Psoas muscle (tissue), 8 donors: ENCODE data around the gene SEMA3C. TPM values are rescaled to one million over a fixed set of nuclear protein-coding genes. Genes with fewer than 3 reads are reported as not detected.

ENCODE experiments used
- ATAC-seq, 4 donors: fragments of 200-7000 bp; cut with Tn5 transposase; one replicate each; pipeline ENCODE4 v1.9.1; 2020; ENCODE audit warnings: moderate library complexity in 3 of 4, mild to moderate bottlenecking in 2 of 4
- DNase-seq, 2 donors: peaks; one replicate each; pipeline ENCODE4 v3.0.0-alpha.2; 2020
- H3K27ac ChIP-seq: fragments of 200-600 bp; one replicate; pipeline ENCODE4 v1.8.0; 2022
- H3K27me3 ChIP-seq, 3 donors: fragments of 200-600 bp in 1 of 3; one replicate each; pipeline versions ENCODE4 v1.6.1 to v1.8.0; 2013 to 2022; ENCODE audit warnings: low read length in 2 of 3, mild to moderate bottlenecking in 2 of 3, moderate library complexity in 1 of 3; ENCODE audit not compliant: insufficient read depth in 3 of 3
- H3K36me3 ChIP-seq, 2 donors: fragments of 200-600 bp in 1 of 2; one replicate each; pipeline versions ENCODE4 v1.6.1 to v1.8.0; 2013 to 2022; ENCODE audit warnings: low read depth in 1 of 2, mild to moderate bottlenecking in 1 of 2, moderate library complexity in 1 of 2; ENCODE audit not compliant: insufficient read depth in 1 of 2
- H3K4me1 ChIP-seq: fragments of 200-600 bp; one replicate; pipeline ENCODE4 v1.8.0; 2022
- H3K4me3 ChIP-seq: fragments of 200-600 bp; one replicate; pipeline ENCODE4 v1.8.0; 2022; ENCODE audit warnings: mild to moderate bottlenecking
- H3K9me3 ChIP-seq: fragments of 200-600 bp; one replicate; pipeline ENCODE4 v1.8.0; 2022
- CTCF ChIP-seq: fragments of 200-600 bp; IDR thresholded peaks from one replicate; pipeline ENCODE4 v1.8.0; 2022; ENCODE audit warnings: antibody characterized with exemption
- WGBS, 3 donors: extraction: QIAGEN DNeasy Blood & Tissue Kit; methylation state at CpG; one replicate each; pipeline versions ENCODE4 v1.1.6 to v1.1.7; 2013; 5-methylcytosine and 5-hydroxymethylcytosine counted together
- intact Hi-C, 2 donors: fragments of 100-400 bp; cut with DNase I; formaldehyde crosslinking; loops; one replicate each; pipeline versions ENCODE4 v1.11.0 to v1.14.2; 2022
- polyA plus RNA-seq, 3 donors: library from polyadenylated mRNA; stranded (reverse); fragments of 200-250 nt; gene quantifications; one replicate each; pipeline ENCODE4 v1.2.3, GENCODE V29; 2013
- total RNA-seq, 4 donors: library from RNA; stranded (reverse); fragmentation: NEBNext Ultra II Directional in 2 of 4; extraction: Animal tissue kit (Norgen Biotek cat#: 25700) in 2 of 4; gene quantifications; one replicate each; pipeline versions ENCODE4 v1.2.1 to v1.2.4, GENCODE V29; 2021 to 2023
- donor health status: healthy with polysubstance abuse.
- donor health status: DM: no; HTN: no; CAD: no; lungs with moderate emphysema.
- donor health status: Bipolar disorder and iron deficiency.
- donor health status: healthy.
- donor health status: DM: yes; HTN: yes; CAD: no.
- donor health status: DM: no; HTN: no; CAD: no.
- donor health status: DM: no; HTN: no; CAD: no.
- donor health status: DM: yes; HTN: yes; CAD: no.

SEMA3C gene
- total and polyA plus RNA-seq, 7 donors: 6.6 to 63.1 (median 18.3) TPM

- Histone ChIP-seq H3K4me1 (peaks cover 24% of the 10 kb centered on the region), H3K4me3 (no peak overlapping the region), H3K27me3 (no peaks in the 10 kb centered on the region), H3K27ac (peak overlapping the region; percentile 44), H3K9me3 (no peaks in the 10 kb centered on the region), H3K36me3 (no peaks in the 10 kb centered on the region)
- peak; percentile 38 to 74 (median 60) for ATAC-seq
- intact Hi-C loops: no loop called here
- TF ChIP-seq CTCF: no peak
- WGBS, 3 donors: 35 to 50% (median 42%) methylated on average over 4 of the region's 4 CpGs
- DNase-seq: no peak
These were observed 18.0 kb downstream of the SEMA3C start for GRCh38 chr7:80900583-80901576.

GRCh38 chr7:80896906-80897598 lies 21.8 kb downstream of the SEMA3C start:
- no peak overlapping the region for H3K4me3 ChIP-seq
- H3K27ac ChIP-seq: no peak overlapping the region
- H3K36me3 ChIP-seq: no peaks in the 10 kb centered on the region
- no peak for DNase-seq
- WGBS, 3 donors: 89 to 91% (median 91%) methylated on average over 7 of the region's 7 CpGs
- peaks cover 15% of the 10 kb centered on the region for H3K4me1 ChIP-seq
- H3K27me3 ChIP-seq: no peaks in the 10 kb centered on the region
- no peaks in the 10 kb centered on the region for H3K9me3 ChIP-seq
- TF ChIP-seq CTCF: no peak
- intact Hi-C loops: no loop called here
- ATAC-seq: no peak

GRCh38 chr7:80895056-80895455 lies 23.8 kb downstream of the SEMA3C start:
- DNase-seq (no peak), ATAC-seq (no peak)
- H3K4me1 ChIP-seq: peaks cover 7% of the 10 kb centered on the region
- H3K27ac ChIP-seq: no peak overlapping the region
- H3K9me3 ChIP-seq: no peaks in the 10 kb centered on the region
- whole genome bisulfite sequencing, 3 donors: 80 to 89% (median 83%) methylated on average over 4 of the region's 4 CpGs
- no peak overlapping the region for H3K4me3 ChIP-seq
- H3K36me3 ChIP-seq: no peaks in the 10 kb centered on the region
- no peak for TF ChIP-seq CTCF
- H3K27me3 ChIP-seq: no peaks in the 10 kb centered on the region
- intact Hi-C loops: no loop called here

GRCh38 chr7:80891259-80891544 lies 27.6 kb downstream of the SEMA3C start:
- 83 to 84% (median 84%) methylated on average over 3 of the region's 3 CpGs for WGBS, 3 donors
- DNase-seq (no peak), ATAC-seq (peak in 2 of 4 donors; percentile 24 to 32)
- H3K27ac ChIP-seq: no peak overlapping the region
- no peaks in the 10 kb centered on the region for H3K9me3 ChIP-seq
- no peak for TF ChIP-seq CTCF
- no peak overlapping the region for H3K4me3 ChIP-seq
- H3K36me3 ChIP-seq: no peaks in the 10 kb centered on the region
- intact Hi-C loops: no loop called here
- H3K27me3 ChIP-seq: no peaks in the 10 kb centered on the region
- H3K4me1 ChIP-seq: peaks cover 7% of the 10 kb centered on the region
